ENCODE results near the gene CPHXL2. TPM values are rescaled to one million over a fixed set of nuclear protein-coding genes. Genes with fewer than 3 reads are reported as not detected.

The CPHXL2 gene
- total and polyA plus RNA-seq, 2 donors (not counting 1 experiment from before 2014, with no cell fraction given), result not detected

DNA sequence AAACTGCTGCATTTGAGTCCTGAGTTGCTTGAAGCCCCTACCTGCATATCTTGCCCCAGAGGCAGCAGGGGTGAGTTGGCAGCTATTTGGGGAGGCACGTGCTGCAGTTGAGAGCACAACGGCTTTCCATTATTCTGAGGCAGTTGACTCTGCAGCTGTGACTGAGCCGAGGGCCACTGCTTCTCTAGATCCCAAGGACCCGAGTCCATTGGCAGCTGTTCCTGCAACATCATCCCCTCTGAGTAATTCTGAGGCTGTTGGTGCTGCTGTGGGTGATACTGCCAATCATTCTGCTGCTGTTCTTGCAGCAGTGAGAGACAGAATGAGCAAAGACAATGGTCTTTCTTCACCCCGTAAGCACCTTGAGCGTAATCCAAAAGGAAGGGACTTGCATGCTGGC lies 16.5 kb downstream of the CPHXL2 start:
- DNase-seq (ENCODE audit: low read depth in 2 of 2), result no peak
- no peak overlapping the region for H3K4me3 ChIP-seq (replicated peaks in 1 of 4; ENCODE audit: control extremely low read depth in 1 of 4, insufficient read depth in 1 of 4, low read depth in 3 of 4, low read length in 4 of 4)
- no peak overlapping the region for H2AFZ ChIP-seq (ENCODE audit: low read length)
- H3K36me3 ChIP-seq (ENCODE audit: control insufficient read depth, insufficient read depth, low read length), result peaks cover 5% of the 10 kb centered on the region
- no peaks in the 10 kb centered on the region for H4K20me1 ChIP-seq (ENCODE audit: control insufficient read depth, extremely low read depth, insufficient read depth, low read length)
- H3K27me3 ChIP-seq (ENCODE audit: control insufficient read depth, insufficient read depth, low read length), result no peaks in the 10 kb centered on the region
- H3K9ac ChIP-seq (ENCODE audit: insufficient read depth, low read length), result no peak overlapping the region
- no peaks in the 10 kb centered on the region for H3K9me3 ChIP-seq (ENCODE audit: control insufficient read depth, insufficient read depth, low read depth, low read length)
- no peaks in the 10 kb centered on the region for H3K4me1 ChIP-seq (ENCODE audit: control insufficient read depth, extremely low read depth, insufficient read depth, low read length)
- no peak overlapping the region for H3K27ac ChIP-seq (ENCODE audit: insufficient read depth, low read length)
- H3K79me2 ChIP-seq (ENCODE audit: control insufficient read depth, insufficient read depth, low read length), result peaks cover 1% of the 10 kb centered on the region
- no peak overlapping the region for H3K4me2 ChIP-seq (ENCODE audit: extremely low read depth, insufficient read depth, low read length)
- TF ChIP-seq, protein P1, sequence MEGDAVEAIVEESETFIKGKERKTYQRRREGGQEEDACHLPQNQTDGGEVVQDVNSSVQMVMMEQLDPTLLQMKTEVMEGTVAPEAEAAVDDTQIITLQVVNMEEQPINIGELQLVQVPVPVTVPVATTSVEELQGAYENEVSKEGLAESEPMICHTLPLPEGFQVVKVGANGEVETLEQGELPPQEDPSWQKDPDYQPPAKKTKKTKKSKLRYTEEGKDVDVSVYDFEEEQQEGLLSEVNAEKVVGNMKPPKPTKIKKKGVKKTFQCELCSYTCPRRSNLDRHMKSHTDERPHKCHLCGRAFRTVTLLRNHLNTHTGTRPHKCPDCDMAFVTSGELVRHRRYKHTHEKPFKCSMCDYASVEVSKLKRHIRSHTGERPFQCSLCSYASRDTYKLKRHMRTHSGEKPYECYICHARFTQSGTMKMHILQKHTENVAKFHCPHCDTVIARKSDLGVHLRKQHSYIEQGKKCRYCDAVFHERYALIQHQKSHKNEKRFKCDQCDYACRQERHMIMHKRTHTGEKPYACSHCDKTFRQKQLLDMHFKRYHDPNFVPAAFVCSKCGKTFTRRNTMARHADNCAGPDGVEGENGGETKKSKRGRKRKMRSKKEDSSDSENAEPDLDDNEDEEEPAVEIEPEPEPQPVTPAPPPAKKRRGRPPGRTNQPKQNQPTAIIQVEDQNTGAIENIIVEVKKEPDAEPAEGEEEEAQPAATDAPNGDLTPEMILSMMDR (conservative IDR thresholded peaks at IDR 0.05 in 1 of 2, IDR thresholded peaks at IDR 0.05 in 1 of 2; ENCODE audit: low read depth in 1 of 2, low read length in 2 of 2), result no peak
- TF ChIP-seq EZH2 (IDR thresholded peaks at IDR 0.05; ENCODE audit: low read length, missing control alignments), result no peak

DNA sequence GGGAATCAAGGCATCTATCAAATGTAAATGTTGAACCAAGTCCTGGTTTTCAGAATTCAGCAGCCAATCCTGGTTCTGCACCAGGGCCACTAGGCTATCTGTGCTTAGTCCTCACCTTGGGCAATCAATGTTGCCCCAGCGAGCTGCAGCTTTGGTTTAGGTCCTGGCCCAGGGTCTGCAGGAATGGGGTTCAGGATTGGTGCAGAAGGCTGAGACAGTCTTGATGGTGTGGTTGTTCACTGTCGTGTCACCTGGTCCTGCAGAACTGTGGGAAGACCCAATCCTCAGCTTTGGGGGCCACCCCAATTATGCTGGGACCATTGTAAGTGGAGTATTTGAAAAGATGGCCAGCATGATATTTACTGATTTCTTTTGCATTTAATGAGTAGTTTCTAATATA lies 18.6 kb downstream of the CPHXL2 start:
- Histone ChIP-seq H3K27ac (ENCODE audit: insufficient read depth, low read length) (no peak overlapping the region), H3K4me1 (ENCODE audit: control insufficient read depth, extremely low read depth, insufficient read depth, low read length) (peaks cover 1% of the 10 kb centered on the region), H3K4me3 (replicated peaks in 1 of 4; ENCODE audit: control extremely low read depth in 1 of 4, insufficient read depth in 1 of 4, low read depth in 3 of 4, low read length in 4 of 4) (no peak overlapping the region), H3K79me2 (ENCODE audit: control insufficient read depth, insufficient read depth, low read length) (peaks cover 10% of the 10 kb centered on the region), H3K27me3 (ENCODE audit: control insufficient read depth, insufficient read depth, low read length) (no peaks in the 10 kb centered on the region), H3K4me2 (ENCODE audit: extremely low read depth, insufficient read depth, low read length) (no peak overlapping the region), H3K36me3 (ENCODE audit: control insufficient read depth, insufficient read depth, low read length) (peaks cover 5% of the 10 kb centered on the region), H3K9ac (ENCODE audit: insufficient read depth, low read length) (no peak overlapping the region), H3K9me3 (ENCODE audit: control insufficient read depth, insufficient read depth, low read depth, low read length) (no peaks in the 10 kb centered on the region), H2AFZ (ENCODE audit: low read length) (no peak overlapping the region), H4K20me1 (ENCODE audit: control insufficient read depth, extremely low read depth, insufficient read depth, low read length) (no peaks in the 10 kb centered on the region)
- TF ChIP-seq, protein P1 (conservative IDR thresholded peaks at IDR 0.05 in 1 of 2, IDR thresholded peaks at IDR 0.05 in 1 of 2; ENCODE audit: low read depth in 1 of 2, low read length in 2 of 2), result no peak
- no peak for TF ChIP-seq EZH2 (IDR thresholded peaks at IDR 0.05; ENCODE audit: low read length, missing control alignments)
- DNase-seq (ENCODE audit: low read depth in 2 of 2), result no peak

DNA sequence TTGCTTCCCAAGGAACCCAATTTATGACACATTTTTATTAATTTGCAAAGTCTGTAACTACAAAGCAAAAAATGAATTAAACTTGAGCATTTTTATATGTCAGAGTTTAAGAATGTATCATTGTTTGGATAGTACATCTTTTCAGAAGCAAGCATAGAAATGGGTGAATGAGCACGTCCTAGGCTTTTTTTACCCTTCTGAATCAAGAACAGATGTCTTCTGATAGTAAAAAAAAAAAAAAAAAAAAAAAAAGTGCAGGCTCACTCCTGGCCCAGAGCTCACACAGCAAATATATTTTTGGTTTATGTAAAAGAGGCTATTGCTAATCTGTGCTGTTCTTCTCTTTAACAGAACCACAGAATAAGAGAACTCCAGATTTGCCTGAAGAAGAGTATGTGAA lies 22.9 kb downstream of the CPHXL2 start:
- Histone ChIP-seq H4K20me1 (ENCODE audit: control insufficient read depth, extremely low read depth, insufficient read depth, low read length) (no peaks in the 10 kb centered on the region), H3K4me3 (replicated peaks in 1 of 4; ENCODE audit: control extremely low read depth in 1 of 4, insufficient read depth in 1 of 4, low read depth in 3 of 4, low read length in 4 of 4) (no peak overlapping the region), H3K9ac (ENCODE audit: insufficient read depth, low read length) (no peak overlapping the region), H3K36me3 (ENCODE audit: control insufficient read depth, insufficient read depth, low read length) (peaks cover 5% of the 10 kb centered on the region), H3K4me1 (ENCODE audit: control insufficient read depth, extremely low read depth, insufficient read depth, low read length) (peaks cover 3% of the 10 kb centered on the region), H3K27ac (ENCODE audit: insufficient read depth, low read length) (peak overlapping the region; percentile 11), H3K9me3 (ENCODE audit: control insufficient read depth, insufficient read depth, low read depth, low read length) (no peaks in the 10 kb centered on the region), H2AFZ (ENCODE audit: low read length) (no peak overlapping the region), H3K27me3 (ENCODE audit: control insufficient read depth, insufficient read depth, low read length) (no peaks in the 10 kb centered on the region), H3K4me2 (ENCODE audit: extremely low read depth, insufficient read depth, low read length) (peak overlapping the region; percentile 61), H3K79me2 (ENCODE audit: control insufficient read depth, insufficient read depth, low read length) (peaks cover 53% of the 10 kb centered on the region)
- TF ChIP-seq, protein P1 (conservative IDR thresholded peaks at IDR 0.05 in 1 of 2, IDR thresholded peaks at IDR 0.05 in 1 of 2; ENCODE audit: low read depth in 1 of 2, low read length in 2 of 2), result no peak
- TF ChIP-seq EZH2 (IDR thresholded peaks at IDR 0.05; ENCODE audit: low read length, missing control alignments), result no peak
- DNase-seq (ENCODE audit: low read depth in 2 of 2), result peak in 1 of 2 donors; percentile 47
